GM19023 (cell line): ENCODE results near the gene PPP1CA.

ENCODE experiments used
- ATAC-seq: cut with Tn5 transposase; IDR thresholded peaks from one replicate; pipeline ENCODE4 v1.9.1; 2021; ENCODE audit warnings: mild to moderate bottlenecking, moderate library complexity; ENCODE audit not compliant: unreplicated experiment

PPP1CA gene

DNA sequence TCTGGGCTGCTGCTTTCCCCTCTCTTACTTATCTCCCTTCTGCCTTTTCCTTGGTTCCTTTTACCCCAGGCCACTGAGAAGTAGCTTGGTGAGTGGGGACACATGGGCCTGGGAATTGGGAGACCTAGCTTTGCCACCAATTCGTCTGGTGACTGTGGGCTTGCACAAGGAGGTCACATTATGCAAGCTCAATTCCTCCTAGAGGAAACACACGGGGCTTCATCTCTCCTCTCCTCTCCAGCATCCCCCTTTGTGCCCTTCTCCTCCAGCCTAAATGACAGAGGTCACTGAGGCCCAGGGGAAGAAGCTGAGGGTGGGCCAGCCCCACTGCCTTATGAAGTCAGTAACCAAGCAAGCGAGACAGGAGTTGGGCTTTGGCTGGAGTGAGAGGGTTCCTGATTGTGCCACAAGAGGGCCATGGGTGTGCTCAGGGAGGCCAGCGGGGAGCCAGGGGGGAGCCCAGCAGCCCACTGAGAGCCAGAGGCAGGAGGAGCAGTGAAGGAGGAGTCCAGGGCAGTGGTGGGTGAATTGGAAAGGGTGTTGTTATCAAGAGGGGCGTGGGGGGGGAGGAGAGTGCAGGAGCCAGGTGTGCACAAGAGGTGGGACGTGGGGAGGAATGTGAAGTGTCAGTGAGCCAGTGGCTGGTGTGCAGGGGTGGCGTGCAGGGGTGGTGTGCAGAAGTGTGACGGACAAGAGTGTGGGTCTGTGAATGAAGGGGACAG, 30.3 kb downstream of the PPP1CA start:
- ATAC-seq: no peak

DNA sequence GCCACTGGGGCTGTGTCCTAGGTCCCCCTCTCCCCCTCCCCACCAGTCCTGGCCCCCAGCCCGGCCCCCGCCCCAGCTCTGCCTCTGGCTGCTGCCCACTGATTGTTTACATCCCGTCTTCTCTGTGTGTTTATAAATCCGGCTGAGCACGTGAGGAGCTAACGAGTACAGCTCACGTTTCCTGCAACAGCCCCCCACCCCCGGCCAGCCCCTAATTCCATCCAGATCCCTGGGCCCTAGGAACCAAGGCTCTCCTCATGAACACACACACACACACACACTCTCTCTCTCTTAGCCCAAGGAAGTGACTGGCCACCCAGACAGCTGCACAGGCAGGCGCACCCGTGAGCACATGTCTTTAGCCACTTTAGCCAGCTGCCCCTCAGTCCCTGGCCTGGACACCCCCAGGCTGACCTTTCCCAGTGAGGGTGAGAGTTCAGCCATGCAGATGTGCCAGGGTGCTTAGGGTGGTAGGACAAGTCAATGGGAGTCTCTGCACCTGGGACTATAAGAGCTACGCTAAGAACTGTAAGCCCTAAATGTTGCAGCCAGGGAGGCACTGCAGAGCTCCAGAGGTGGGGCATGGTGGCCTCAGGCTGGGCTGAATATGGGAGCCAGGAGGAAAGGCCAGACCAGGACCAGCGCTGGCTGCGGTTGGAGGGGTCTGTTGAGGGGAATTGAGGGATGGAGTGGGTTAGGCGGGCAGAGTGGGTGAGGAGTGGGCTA, 31.1 kb downstream of the PPP1CA start:
- ATAC-seq: no peak

DNA sequence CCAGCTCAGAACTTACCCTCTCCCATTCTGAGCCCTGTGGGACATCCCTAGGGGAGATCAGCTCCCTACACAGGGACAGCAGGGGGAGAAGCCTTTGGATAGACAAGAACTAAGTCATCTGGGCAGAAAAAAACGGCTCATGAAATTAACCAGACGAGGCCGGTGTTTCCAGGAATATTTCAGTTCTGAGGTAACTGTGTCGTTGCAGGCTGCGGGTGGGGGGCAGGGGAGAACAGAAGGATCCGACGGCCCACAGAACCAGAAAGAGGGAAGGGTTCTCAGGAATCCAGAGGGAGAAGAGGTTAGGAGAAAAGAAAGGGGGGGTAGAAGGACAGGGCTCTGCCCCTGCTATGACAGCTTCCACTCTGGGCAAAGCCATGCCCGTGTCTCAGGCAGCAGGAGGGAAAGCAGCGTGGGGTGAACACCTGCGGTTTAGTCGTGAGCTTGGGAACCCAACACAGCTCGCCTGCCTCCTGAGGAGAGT, 31.8 kb downstream of the PPP1CA start:
- ATAC-seq: no peak

DNA sequence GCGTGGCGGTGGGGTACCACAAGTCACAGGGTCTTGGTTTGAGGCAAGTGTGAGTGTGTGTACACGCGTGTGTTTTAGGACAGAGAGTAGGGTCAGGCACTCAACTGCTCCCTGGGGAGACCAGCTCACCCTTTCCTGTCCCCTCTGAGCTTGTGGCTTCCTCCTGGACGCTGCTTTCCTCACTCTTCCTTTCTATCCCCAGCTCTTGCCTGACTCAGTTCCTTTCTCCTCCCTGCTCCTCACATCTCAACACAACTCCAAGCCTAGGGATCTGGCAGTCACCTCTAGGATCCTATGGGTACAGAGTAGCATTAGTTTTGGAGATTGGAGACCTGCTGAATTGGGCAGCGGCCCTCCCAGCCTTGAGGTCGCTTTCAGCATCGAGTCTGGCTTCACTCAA, 32.4 kb downstream of the PPP1CA start:
- ATAC-seq: no peak

DNA sequence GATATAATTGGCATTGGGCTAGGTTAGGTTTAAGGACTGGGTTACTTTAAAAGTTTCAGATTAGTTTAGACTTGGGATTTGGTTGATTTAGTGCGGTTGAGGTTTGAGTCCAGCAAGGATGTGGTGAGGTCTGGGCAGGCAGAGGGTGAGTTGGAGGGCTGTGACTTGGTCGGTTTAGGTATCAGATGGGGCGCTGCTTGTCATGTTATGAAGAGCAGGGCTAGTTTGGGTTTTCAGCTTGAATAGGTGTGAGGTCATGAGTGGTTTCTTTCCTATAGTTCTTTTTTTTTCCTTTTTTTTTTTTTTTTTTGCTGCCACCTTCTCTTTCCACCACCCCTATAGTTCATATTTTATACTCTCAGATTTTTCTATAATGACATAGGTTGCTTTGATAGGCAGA, 33.0 kb downstream of the PPP1CA start:
- no peak for ATAC-seq

DNA sequence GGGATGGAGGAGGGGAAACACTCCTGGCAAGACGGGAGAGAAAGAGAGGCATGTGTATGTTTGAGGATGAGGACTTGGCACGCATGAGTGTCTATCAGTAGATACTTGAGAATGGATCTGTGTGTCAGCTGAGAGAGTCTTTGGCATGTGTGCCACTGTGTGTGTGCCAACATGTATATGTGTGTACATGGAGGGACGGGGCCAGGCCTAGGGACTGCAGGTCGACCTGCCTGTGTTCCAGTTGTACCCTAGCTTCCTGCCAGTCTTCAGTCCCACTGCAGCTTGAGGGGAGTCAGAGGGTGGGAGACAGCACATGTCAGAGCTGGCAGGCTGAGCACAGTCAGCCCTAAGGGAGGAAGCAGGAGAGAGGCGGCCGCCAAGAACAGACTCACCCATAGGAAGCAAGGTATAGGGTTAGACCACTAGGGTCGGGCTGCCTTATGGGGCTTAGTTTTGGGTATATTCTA, 33.9 kb downstream of the PPP1CA start:
- no peak for ATAC-seq

DNA sequence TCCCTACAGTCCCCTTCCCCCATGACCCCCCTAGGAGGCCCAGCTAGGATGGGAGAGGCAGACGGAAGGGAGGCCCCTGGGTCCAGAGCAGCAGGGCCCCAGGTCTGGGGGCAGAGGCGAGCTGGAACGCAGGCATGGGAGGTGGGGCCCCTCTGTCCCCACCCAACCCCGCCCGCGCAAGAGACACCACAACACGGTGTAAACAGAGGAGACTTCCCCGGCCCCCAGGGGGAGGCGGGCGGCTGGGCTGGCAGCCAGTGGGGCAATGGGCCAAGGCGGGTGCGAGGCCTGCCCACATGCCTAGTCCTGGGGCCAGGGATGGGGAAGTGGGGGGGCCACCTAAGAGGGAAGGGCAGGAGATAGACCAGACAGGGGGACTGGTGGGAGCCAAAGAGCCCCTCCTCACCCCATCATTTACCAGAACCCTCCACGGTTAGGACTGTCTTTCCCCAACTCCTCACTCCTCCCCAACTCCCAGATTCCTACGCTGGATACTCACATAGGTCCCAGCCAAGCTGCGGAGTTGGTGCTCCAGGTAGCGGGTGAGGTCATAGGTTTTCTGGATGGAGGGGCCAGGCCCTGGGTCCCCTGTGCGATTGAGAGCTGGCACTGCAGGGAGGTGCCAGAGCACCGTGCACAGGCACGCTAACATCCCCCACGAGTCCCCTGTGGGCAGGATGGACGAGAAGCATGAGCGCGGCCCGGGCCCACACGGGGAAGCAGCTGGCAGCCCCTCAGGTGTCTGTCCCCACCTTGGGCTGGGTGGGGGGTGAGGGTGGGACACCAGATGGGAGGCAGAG, 34.5 kb downstream of the PPP1CA start:
- ATAC-seq: no peak

DNA sequence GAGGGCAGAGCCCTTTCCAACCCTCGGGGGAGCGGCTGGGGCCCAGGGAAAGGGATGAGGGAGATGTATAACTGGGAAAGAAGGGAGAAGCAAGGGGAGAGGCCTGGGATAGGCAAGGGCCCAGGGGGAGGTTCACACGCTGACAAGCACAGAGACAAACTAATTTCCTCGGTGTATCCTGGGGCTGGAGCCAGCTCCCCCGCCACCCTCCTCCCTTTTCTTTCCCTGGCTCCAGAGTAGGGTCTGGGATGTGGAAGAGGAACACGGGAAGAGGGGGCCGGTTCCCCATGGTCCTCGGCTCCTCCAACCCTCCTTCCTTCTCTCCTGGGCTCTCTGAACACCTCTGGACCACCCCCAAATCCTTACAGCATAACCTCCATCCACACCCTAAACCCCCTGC, 35.1 kb downstream of the PPP1CA start:
- ATAC-seq: no peak

DNA sequence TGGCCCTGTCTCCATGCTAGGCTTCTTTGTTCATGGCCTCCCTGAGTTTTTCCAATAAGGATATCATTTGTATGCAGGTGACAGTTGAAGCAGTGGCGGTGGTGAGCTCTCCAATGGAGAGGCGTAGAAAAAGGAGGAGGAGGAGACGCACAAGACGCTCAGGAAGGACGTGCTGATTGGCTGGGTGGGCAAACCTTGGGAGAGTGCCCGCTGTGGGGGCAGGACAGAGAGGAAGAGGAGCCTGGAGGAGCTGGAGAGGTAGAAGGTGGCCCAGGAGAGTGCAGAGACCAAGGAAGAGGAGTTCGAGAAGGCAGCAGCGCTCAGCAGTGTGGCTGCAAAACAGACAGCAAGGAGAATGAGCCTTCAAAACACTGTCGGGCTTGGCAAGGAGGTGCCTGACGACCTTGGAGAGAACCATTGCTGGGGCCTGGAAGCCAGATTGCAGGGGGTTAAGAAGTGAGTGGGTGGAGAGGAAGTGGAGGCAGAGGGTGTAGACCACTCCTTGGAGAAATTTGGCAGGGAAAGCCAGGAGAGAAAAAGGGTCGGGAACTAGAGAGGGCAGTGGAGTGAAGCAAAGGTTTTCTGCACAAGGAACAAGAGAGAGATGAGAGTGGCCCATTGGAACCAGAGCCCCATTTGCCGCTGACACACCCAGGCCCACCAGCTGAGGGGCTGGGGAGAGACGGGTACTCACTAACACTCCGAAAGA, 35.8 kb downstream of the PPP1CA start:
- no peak for ATAC-seq

DNA sequence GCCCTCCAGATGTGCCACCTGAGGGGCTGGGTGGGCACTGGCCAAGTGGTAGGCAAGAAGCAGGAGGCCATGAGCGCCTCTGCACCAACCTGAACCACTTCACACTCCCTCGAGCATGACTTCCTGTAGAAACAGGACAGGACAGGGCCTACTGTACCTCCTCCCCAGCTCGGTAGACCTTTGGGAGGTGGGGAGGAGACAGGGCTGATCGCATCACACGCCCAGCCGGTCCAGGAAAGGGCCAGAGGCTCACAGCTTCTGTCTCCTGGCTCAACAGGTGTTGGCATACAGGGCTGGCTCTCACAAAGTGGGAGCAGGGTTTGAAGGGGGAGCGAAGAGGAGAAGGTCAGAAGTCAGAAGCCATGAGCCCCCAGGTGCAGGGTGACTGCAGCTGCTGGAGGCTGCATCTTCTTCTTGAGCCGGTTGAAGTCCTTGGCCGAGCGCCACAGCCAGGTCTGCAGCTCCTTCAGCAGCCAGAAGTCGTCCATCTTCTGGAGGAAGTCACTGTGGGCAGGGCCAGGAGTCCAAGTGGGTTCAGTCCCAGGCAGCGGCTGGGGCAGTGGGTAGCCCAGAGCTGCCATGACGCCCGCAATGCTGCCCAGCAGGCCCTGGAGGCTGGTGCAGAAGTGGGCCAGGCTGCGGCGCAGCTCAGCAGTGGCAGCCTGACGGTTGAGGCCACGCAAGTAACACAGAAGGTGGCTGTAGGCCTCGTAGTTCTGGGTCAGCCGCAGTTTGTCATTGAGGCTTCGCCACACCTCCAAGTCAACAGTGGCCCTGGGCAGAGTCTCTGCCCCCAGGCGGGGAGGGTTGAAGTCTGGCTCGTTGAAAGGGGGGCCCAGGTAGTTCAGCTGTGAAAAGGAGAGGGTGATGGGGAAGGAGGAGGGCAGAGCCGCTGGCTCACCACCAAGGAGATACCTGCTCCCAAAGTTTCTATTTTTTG, 36.6 kb downstream of the PPP1CA start:
- ATAC-seq: no peak

DNA sequence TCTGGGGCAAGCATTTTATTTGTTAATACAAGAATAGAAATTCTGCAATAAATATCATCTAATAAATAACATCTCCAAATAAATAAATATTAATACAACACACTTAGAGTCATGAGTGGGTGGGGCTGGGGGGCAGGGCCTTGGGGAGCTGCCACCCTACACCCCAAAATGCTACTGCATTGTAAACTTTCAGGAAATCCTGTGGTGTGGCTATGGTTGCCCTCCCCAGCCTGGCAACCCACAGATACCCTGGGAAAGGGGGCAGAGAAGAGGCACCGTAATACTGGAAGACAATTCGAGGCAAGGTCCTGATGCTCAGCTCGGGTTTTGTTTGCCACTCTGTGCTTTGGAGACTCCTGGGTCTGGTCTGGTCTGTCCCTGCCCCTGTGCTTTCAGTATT, 37.5 kb downstream of the PPP1CA start:
- ATAC-seq: no peak

DNA sequence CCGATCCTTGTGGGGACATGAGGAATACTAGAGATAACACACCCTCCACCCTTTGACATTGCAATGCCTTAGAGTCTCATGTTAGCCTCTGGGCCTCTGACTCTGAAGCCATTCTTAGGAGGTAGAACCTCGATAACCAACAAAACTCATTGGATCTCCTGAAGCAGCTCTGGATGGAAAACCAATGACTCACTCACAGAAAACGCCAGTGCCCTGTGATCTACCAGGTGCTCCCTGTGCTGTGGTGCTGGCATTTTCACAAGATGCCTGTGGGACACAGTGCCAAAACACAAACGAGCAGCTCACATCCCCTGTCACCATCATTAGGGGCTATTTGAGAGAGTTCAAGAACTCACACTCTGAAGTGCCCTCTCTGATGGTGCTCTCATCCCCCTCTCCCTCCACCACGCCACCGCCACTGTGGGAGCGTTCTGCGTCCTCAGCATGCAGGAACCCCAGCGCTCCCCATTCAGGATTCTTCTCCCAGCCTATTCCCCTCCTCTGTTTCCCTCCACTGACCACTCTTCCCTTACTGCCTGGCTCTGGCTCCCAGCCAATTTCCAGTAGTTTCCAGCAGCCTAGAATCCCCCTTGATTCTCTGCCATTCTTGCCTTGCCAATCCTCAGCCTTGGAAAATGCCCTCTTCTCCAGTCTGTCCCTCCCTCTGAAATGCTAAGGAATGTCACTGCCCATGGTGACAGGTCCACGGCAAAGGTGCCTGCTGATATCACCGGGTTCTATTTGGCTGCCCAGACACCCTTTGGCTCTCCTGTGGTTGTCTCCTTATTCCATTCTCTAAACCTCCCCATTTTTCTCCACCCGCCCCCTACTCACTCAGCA, 43.6 kb downstream of the PPP1CA start:
- ATAC-seq: no peak

DNA sequence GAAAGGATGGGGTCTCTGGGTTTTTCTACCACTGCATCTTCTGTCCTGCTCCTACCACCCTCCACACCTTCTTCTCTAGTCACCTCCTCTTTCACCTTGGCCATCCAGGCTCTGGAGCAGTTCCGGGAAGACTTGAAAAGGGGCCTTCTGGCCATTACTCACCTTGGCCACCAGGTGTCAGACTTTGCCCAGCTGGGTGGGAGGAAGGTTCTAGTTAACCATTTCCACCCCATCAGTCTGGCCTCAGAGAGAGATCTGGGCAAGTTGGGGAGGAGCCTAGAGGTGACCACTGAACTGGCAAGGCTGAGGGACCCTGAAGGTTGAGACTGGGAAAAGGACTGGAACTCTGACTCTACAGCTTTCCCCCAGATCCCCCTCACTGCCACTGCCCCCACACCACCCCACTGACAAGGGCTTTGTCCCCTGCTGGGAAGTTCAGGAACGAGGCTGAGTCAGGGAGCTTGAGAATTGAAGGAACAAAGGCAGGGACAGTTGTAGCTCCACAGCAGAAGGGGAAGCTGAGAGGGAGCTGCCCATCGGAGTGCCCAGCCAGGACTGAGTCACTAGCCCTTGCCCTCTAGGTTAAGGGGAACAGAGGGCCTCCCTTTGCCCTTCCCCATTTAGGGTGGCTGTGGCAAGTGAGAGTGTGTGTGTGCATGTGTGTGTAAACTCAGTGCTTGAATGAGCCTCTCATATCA, 44.6 kb downstream of the PPP1CA start:
- no peak for ATAC-seq

DNA sequence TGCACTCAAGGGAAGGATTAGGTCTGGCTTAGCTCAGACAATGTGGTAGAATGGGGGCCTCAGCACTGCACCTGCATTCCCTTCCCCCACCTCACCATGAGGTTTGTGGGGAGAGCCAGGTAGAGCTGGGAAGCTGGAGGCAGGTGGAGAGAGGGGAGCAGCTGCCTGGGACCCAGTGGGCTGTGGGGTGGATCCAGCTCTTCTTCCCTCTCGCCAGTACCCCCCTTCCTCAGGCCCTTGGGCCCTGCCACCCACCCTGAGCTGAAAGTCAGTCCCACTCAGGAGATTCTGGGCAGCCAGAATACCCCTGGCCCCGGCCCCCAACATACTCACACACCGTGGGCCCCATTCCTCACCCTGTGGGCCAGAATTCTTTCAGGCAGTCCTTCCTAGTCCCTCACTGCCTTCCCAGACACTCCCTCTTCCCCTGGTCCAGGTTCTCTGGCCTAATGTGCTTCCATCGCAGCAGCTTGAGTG, 45.2 kb downstream of the PPP1CA start:
- no peak for ATAC-seq

DNA sequence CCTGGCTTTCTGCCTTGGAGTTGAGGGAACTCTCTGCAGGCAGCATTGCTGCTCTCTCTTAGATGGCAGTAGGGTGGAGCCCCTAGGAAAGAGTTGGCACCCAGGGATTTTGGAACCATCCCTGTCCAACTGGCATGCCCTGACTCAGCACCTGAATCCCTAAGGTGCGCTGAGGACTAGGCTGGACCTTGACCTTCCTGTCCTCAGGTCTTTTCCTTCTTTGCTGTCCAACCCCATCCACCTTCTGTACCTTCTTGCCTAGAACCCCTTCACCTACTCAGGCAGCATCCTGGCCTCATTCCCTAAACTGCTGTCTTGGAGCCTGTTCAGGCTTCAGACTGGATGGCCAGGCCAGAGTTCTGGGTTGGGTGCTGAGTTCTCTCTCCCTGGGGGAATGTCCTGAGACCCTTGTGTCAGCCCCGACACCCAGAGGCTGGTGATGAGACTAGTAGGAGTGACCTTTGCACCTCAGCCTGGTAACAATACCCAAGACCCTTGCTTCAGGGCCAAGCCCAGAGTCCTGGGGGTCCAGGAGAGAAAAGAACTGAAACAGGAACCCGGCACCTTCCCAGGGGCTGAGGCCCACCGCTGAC, 45.8 kb downstream of the PPP1CA start:
- no peak for ATAC-seq

DNA sequence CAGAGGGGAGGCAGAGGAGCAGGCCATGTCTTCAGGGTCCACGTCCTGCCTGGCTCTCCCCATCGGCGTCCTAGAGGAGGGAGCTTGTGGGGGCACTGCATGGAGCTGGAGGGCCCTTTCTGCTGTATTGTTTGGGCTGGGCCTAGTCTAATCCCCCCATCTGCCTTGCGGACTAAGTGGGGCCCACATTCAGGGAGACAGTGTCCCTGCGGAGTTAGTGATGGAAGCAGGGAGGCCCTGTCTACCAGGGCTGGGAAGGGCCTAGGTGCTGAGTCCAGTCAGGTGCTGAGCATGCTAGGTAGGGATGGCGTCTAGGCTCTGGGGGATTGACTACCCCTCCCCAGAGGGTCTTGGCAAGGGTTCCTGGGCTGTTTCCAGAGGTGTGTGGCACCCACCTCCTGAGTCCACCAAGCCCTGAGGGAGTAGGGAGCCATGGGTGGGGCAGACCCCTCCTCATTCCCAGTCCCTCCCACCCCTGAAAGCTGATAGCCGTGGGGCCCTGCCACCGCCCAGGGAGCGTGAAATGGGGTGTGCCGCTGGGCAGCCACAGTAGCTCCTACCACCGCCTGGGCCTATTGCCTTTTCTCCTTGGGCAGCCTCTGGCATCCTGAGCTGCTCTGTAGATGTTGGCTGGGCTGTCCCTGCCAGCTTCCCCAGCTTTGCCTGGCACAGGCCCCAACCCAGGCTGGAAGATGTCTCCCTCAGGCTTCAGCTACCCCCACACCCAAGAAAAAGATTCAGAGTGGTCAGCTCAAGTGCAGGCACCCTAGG, 46.5 kb downstream of the PPP1CA start:
- ATAC-seq: no peak
